ENCODE measurements around the gene SCN1B. TPM values are rescaled to one million over a fixed set of nuclear protein-coding genes. Genes with fewer than 3 reads are reported as not detected.
"Not testable (repeated sequence)": the region's sequence is repeated elsewhere in the genome, so short reads cannot be mapped to it uniquely, and the experiment has no call there.

Gene SCN1B
- total RNA-seq, 1 experiment from 2014 or later: 1.4 TPM

GRCh38 chr19:35000647-35001501 lies 29.4 kb upstream of the SCN1B start:
- DNase-seq (ENCODE audit: low read depth): peak; percentile 31

- DNase-seq (ENCODE audit: low read depth): no peak
Observed at GRCh38 chr19:35002037-35002535, 28.2 kb upstream of the SCN1B start.

- no peak for DNase-seq (ENCODE audit: low read depth)
Observed at GRCh38 chr19:35004517-35005255, 25.6 kb upstream of the SCN1B start.

GRCh38 chr19:35005256-35005977 lies 24.9 kb upstream of the SCN1B start:
- DNase-seq (ENCODE audit: low read depth): no peak

- DNase-seq (ENCODE audit: low read depth): not testable (repeated sequence)
Observed at GRCh38 chr19:35006007-35006341, 24.3 kb upstream of the SCN1B start.

- DNase-seq (ENCODE audit: low read depth): peak; percentile 29
Observed at GRCh38 chr19:35006342-35006998, 23.8 kb upstream of the SCN1B start.

GRCh38 chr19:35006999-35007365 lies 23.3 kb upstream of the SCN1B start:
- DNase-seq (ENCODE audit: low read depth): no peak

- DNase-seq (ENCODE audit: low read depth): not testable (repeated sequence)
Observed at GRCh38 chr19:35007427-35007826, 22.8 kb upstream of the SCN1B start.

GRCh38 chr19:35008891-35009341 lies 21.4 kb upstream of the SCN1B start:
- no peak for DNase-seq (ENCODE audit: low read depth)

GRCh38 chr19:35009424-35010415 lies 20.6 kb upstream of the SCN1B start:
- DNase-seq (ENCODE audit: low read depth): no peak

- DNase-seq (ENCODE audit: low read depth): no peak
Observed at GRCh38 chr19:35011091-35011689, 19.1 kb upstream of the SCN1B start.

GRCh38 chr19:35011737-35012682 lies 18.3 kb upstream of the SCN1B start:
- no peak for DNase-seq (ENCODE audit: low read depth)

- DNase-seq (ENCODE audit: low read depth): peak; percentile 29
Observed at GRCh38 chr19:35013041-35013819, 17.0 kb upstream of the SCN1B start.

- no peak for DNase-seq (ENCODE audit: low read depth)
Observed at GRCh38 chr19:35013820-35014754, 16.2 kb upstream of the SCN1B start.

GRCh38 chr19:35014774-35015173 lies 15.5 kb upstream of the SCN1B start:
- not testable (repeated sequence) for DNase-seq (ENCODE audit: low read depth)

- DNase-seq (ENCODE audit: low read depth): no peak
Observed at GRCh38 chr19:35015270-35015953, 14.9 kb upstream of the SCN1B start.
